K562 (cell line): ENCODE measurements around the gene HTR3B. TPM values are rescaled to one million over a fixed set of nuclear protein-coding genes. Genes with fewer than 3 reads are reported as not detected.

Experiments
- CBX1 ChIP-seq: sonication (generic); IDR thresholded peaks from 2 replicates; pipeline ENCODE4 v1.6.1; 2016; ENCODE audit warnings: antibody characterized with exemption, low read depth, mild to moderate bottlenecking
- MGA ChIP-seq: fragments of 450-650 bp; IDR thresholded peaks from 2 replicates; pipeline ENCODE4 v1.6.1; 2016; ENCODE audit warnings: mild to moderate bottlenecking, moderate library complexity
- THRB ChIP-seq: fragments of 450-650 bp; formaldehyde crosslinking; conservative IDR thresholded peaks from 2 replicates; pipeline ENCODE4 v1.4.0; 2022; ENCODE audit warnings: mild to moderate bottlenecking, missing genetic modification characterization
- UBTF ChIP-seq, 2 experiments: IDR thresholded peaks; 2 replicates each; pipeline ENCODE4 v1.6.1; 2012; ENCODE audit warnings: improper control_type of control experiment in 2 of 2, low read depth in 2 of 2, low read length in 2 of 2, borderline replicate concordance in 1 of 2
- ZBTB12 ChIP-seq: fragments of 250-450 bp; sonication (Bioruptor Pico); IDR thresholded peaks from 2 replicates; pipeline ENCODE4 v1.4.0; 2020
- polyA plus RNA-seq, 8 experiments: library from polyadenylated mRNA; depleted of rRNA in 4 of 8; stranded (reverse) in 5 of 8; unstranded in 3 of 8; fragments of >200 nt; fragmentation: Nextera tagmentation in 2 of 8; fragmentation: Illumina TruSeq in 1 of 8; extraction: Ambion mirVana in 2 of 8; extraction: Trizol in 1 of 8; gene quantifications; 2 replicates each; pipeline versions ENCODE4 v1.2.1 to v1.2.3, GENCODE V29; 2011 to 2014; ENCODE audit warnings: inconsistent platforms in 1 of 8, missing spikeins in 1 of 8
- total RNA-seq, 7 experiments: library from RNA; depleted of rRNA in 6 of 7; stranded (reverse); fragments of >200 nt in 6 of 7; fragmentation: Illumina TruSeq in 2 of 7; extraction: Trizol in 2 of 7; gene quantifications; 2 replicates each; pipeline versions ENCODE4 v1.2.1 to v1.2.3, GENCODE V29; 2011 to 2021; ENCODE audit warnings: low replicate concordance in 1 of 7
- TF ChIP-seq, protein P1 (sequence below), 2 experiments: fragments of 450-650 bp; IDR thresholded peaks; 2 replicates each; pipeline ENCODE4 v1.6.1; 2016

Gene HTR3B
- total and polyA plus RNA-seq, 9 of the 15 experiments (the other 6 are each of a cell fraction or from before 2014, with no cell fraction given): not detected

DNA sequence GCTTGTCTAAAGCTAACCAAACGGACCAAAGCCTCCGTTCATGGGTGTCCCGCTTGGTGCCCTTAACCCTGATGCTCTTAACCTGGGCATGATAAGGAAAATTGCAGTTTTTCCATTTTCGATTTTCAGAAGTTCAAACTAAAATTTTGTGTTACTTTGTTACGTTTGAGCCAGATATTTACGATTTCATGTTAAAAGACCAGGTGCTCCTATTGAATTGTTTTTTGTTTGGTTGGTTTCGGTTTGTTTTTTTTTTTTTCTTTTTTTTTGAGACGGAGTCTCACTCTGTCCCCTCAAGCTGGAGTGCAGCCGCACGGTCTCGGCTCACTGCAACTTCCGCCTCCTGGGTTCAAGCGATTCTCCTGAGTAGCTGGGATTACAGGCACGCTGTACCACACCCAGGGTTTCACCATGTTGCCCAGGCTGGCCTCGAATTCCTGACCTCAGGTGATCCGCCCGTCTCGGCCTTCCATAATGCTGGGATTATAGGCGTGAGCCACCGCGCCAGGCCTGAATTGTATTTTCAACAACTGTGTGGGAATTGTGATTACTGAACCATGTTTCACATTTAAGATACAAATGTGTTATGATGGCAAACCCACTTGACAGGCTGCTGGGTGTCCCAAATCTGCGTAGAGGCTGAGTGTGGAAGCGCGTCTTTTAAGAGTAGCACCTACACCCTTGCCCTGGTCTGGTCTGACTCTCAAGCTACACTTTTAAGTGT lies 28.4 kb upstream of the HTR3B start (continued):
- TF ChIP-seq CBX1 (no peak), ZBTB12 (no peak), THRB (no peak), MGA (peak; percentile 13; the same call in 1 of the 2 replicates), UBTF (IDR thresholded peaks at IDR 0.05; ENCODE audit: borderline replicate concordance in 1 of 2, low read depth in 2 of 2, low read length in 2 of 2) (no peak)
- TF ChIP-seq, protein P1, sequence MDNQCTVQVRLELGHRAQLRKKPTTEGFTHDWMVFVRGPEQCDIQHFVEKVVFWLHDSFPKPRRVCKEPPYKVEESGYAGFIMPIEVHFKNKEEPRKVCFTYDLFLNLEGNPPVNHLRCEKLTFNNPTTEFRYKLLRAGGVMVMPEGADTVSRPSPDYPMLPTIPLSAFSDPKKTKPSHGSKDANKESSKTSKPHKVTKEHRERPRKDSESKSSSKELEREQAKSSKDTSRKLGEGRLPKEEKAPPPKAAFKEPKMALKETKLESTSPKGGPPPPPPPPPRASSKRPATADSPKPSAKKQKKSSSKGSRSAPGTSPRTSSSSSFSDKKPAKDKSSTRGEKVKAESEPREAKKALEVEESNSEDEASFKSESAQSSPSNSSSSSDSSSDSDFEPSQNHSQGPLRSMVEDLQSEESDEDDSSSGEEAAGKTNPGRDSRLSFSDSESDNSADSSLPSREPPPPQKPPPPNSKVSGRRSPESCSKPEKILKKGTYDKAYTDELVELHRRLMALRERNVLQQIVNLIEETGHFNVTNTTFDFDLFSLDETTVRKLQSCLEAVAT (IDR thresholded peaks at IDR 0.05): peak; percentile 52 to 58; a peak in 1 of 4 replicates
